Upper lobe of left lung (tissue), 6 donors: ENCODE measurements around the gene POT1. TPM values are rescaled to one million over a fixed set of nuclear protein-coding genes. Genes with fewer than 3 reads are reported as not detected.

Experiments used
- ATAC-seq, 2 donors: fragments of 200-7000 bp; cut with Tn5 transposase; one replicate each; pipeline ENCODE4 v1.9.1; 2022; ENCODE audit warnings: mild to moderate bottlenecking in 2 of 2, moderate library complexity in 2 of 2; ENCODE audit not compliant: low FRiP score in 2 of 2
- DNase-seq, 2 donors: peaks; one replicate each; pipeline ENCODE4 v3.0.0-alpha.2; 2019 to 2020
- H3K27ac ChIP-seq, 4 donors: fragments of 200-600 bp; sonication (generic); one replicate each; pipeline ENCODE4 v1.5.1; 2016 to 2019
- H3K27me3 ChIP-seq, 4 donors: fragments of 200-600 bp; sonication (generic); one replicate each; pipeline ENCODE4 v1.5.1; 2017 to 2019
- H3K36me3 ChIP-seq, 4 donors: fragments of 200-600 bp; sonication (generic); one replicate each; pipeline ENCODE4 v1.5.1; 2016 to 2019
- H3K4me1 ChIP-seq, 4 donors: fragments of 200-600 bp; sonication (generic); one replicate each; pipeline ENCODE4 v1.5.1; 2018 to 2019
- H3K4me3 ChIP-seq, 4 donors: fragments of 200-600 bp; sonication (generic); one replicate each; pipeline ENCODE4 v1.5.1; 2017 to 2019; ENCODE audit warnings: mild to moderate bottlenecking in 2 of 4, moderate library complexity in 1 of 4
- H3K9me3 ChIP-seq, 4 donors: fragments of 200-600 bp; sonication (generic); one replicate each; pipeline ENCODE4 v1.5.1; 2018 to 2019
- EP300 ChIP-seq, 4 donors: sonication (generic); formaldehyde crosslinking; IDR thresholded peaks; one replicate each; pipeline ENCODE4 v1.5.1; 2017; ENCODE audit warnings: antibody characterized with exemption in 4 of 4, control low read depth in 2 of 4
- POLR2A ChIP-seq, 4 donors: fragments of 450-650 bp; IDR thresholded peaks; one replicate each; pipeline ENCODE4 v1.5.1; 2016 to 2017; ENCODE audit warnings: antibody characterized with exemption in 4 of 4, mild to moderate bottlenecking in 2 of 4
- POLR2AphosphoS5 ChIP-seq, 2 donors: sonication (generic); formaldehyde crosslinking; IDR thresholded peaks; one replicate each; pipeline ENCODE4 v1.5.1; 2017; ENCODE audit warnings: antibody characterized with exemption in 2 of 2
- WGBS, 2 donors: methylation state at CpG; one replicate each; pipeline ENCODE4 v1.1.5; 2017 to 2018; 5-methylcytosine and 5-hydroxymethylcytosine counted together
- total RNA-seq, 6 donors: library from RNA; depleted of rRNA in 4 of 6; stranded (reverse); fragments of >200 nt in 4 of 6; gene quantifications; one replicate each; pipeline versions ENCODE4 v1.1.0 to v1.2.1, GENCODE V29; 2016 to 2021
- TF ChIP-seq, protein P1 (sequence below), 6 experiments: fragments of 450-650 bp in 4 of 6; fragments of 200-600 bp in 2 of 6; sonication (generic) in 2 of 6; IDR thresholded peaks; one replicate each; pipeline ENCODE4 v1.5.1; 2016 to 2019; ENCODE audit warnings: antibody characterized with exemption in 6 of 6
- donor health status: DM: no; HTN: no; CAD: no; lungs with moderate emphysema.
- donor health status: DM: no; HTN: yes; CAD: no; lungs with severe emphysema.

Gene POT1
- total RNA-seq, 6 donors from 2014 or later: 9.3 to 26.7 (median 14.7) TPM

DNA sequence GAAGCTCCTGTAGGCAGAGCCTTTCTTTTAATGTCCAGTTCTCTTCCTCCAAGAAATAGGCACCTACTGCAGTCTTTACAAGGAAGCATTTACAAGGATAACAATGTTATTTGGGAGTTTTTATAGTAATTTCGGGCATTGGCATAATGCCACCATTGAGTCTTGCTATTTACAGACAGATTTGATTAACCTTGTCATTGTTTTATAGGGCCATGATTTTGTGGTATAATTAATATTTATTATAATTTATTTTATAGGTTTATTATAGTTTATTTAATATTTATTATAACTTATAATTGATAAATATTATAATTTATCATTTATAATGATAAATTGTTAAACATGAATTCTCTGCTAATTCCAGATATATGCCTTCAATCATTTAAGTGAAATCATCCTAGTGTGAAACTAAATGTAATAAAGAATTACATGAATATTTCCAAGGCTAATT, 573 bp upstream of the POT1 start:
- Histone ChIP-seq H3K4me1 (peaks cover 5 to 8% (median 6%) of the 10 kb centered on the region in 4 donors), H3K27me3 (no peaks in the 10 kb centered on the region), H3K36me3 (no peaks in the 10 kb centered on the region), H3K27ac (peak overlapping the region; percentile 83 to 89 (median 88)), H3K9me3 (no peaks in the 10 kb centered on the region), H3K4me3 (peak overlapping the region in 3 of 4 donors; percentile 68 to 85 (median 69))
- ATAC-seq (no peak), DNase-seq (no peak)
- 8 to 13% methylated on average over 1 of the region's 1 CpG for WGBS, 2 donors
- TF ChIP-seq, protein P1, sequence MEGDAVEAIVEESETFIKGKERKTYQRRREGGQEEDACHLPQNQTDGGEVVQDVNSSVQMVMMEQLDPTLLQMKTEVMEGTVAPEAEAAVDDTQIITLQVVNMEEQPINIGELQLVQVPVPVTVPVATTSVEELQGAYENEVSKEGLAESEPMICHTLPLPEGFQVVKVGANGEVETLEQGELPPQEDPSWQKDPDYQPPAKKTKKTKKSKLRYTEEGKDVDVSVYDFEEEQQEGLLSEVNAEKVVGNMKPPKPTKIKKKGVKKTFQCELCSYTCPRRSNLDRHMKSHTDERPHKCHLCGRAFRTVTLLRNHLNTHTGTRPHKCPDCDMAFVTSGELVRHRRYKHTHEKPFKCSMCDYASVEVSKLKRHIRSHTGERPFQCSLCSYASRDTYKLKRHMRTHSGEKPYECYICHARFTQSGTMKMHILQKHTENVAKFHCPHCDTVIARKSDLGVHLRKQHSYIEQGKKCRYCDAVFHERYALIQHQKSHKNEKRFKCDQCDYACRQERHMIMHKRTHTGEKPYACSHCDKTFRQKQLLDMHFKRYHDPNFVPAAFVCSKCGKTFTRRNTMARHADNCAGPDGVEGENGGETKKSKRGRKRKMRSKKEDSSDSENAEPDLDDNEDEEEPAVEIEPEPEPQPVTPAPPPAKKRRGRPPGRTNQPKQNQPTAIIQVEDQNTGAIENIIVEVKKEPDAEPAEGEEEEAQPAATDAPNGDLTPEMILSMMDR (IDR thresholded peaks at IDR 0.05): no peak

DNA sequence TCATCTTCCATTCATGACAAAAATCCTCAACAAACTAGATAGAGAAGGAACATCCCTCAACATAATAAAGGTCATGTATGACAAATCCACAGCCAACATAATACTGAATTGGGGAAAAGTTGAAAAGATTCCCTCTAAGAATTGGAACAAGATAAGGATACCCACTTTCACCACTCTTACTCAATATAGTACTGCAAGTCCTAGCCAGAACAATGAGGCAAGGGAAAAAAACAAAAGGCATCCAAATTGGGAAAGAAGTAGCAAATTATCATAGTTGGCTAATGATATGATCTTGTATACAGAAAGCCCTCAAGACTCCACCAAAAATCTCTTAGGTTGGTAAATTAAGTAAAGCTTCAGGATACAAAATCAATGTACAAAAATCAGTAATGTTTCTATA, 4.7 kb downstream of the POT1 start:
- Histone ChIP-seq H3K27ac (no peak overlapping the region), H3K27me3 (no peaks in the 10 kb centered on the region), H3K4me3 (no peak overlapping the region), H3K9me3 (no peaks in the 10 kb centered on the region), H3K4me1 (peaks cover 5 to 8% (median 6%) of the 10 kb centered on the region in 4 donors), H3K36me3 (no peaks in the 10 kb centered on the region)
- no peak for ATAC-seq
- TF ChIP-seq POLR2A (IDR thresholded peaks at IDR 0.05): no peak
- no peak for TF ChIP-seq POLR2AphosphoS5 (IDR thresholded peaks at IDR 0.05)
- TF ChIP-seq EP300 (IDR thresholded peaks at IDR 0.05): no peak
- TF ChIP-seq, protein P1 (IDR thresholded peaks at IDR 0.05): no peak
- no peak for DNase-seq

DNA sequence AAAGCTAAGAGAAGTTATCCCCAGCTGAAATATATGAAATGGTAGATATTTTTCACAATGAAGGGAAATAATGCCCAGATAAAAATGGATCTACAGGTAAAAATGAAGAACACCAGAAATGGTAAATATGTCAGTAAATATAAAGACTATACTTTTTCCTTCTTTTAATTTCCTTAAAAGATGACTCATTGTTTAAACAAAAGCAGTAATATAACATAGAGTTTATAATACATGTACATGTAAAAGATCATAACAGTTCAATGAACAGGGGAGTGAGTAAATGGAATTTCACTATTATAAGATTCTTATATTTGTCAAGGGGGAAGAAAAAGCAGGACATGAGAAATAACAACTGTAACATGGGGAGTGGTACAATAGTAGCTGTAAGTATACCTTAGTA, 7.4 kb downstream of the POT1 start:
- no peaks in the 10 kb centered on the region for H3K4me1 ChIP-seq
- no peak overlapping the region for H3K27ac ChIP-seq
- no peak for DNase-seq
- H3K36me3 ChIP-seq: no peaks in the 10 kb centered on the region
- no peak for TF ChIP-seq EP300 (IDR thresholded peaks at IDR 0.05)
- TF ChIP-seq, protein P1 (IDR thresholded peaks at IDR 0.05): no peak
- no peak for TF ChIP-seq POLR2AphosphoS5 (IDR thresholded peaks at IDR 0.05)
- TF ChIP-seq POLR2A (IDR thresholded peaks at IDR 0.05): no peak
- no peak overlapping the region for H3K4me3 ChIP-seq
- no peaks in the 10 kb centered on the region for H3K27me3 ChIP-seq
- ATAC-seq: no peak
- H3K9me3 ChIP-seq: no peaks in the 10 kb centered on the region

DNA sequence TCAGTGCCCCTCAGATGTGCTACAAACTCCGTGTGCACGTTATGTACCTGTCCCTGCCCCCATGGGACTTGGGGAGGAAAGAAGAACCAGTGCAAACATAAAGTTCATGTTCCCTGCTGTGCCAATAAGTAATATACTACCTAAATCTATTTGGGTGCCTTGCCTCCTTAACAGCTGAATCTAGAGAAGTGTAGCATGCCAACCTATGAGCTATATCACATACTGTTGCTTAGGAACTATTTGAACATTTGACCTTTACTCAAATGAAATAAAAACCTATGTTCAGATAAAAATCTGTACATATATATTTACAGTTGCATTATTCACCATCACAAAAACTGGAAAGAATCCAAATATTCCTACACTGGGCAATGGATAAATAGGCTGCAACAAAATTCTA, 9.8 kb downstream of the POT1 start:
- Histone ChIP-seq H3K9me3 (no peaks in the 10 kb centered on the region), H3K4me3 (no peak overlapping the region), H3K27ac (no peak overlapping the region), H3K4me1 (no peaks in the 10 kb centered on the region), H3K27me3 (no peaks in the 10 kb centered on the region), H3K36me3 (peaks cover 0 to 5% (median 2%) of the 10 kb centered on the region in 4 donors)
- ATAC-seq (no peak), DNase-seq (no peak)
- WGBS, 2 donors: 96 to 98% methylated on average over 2 of the region's 2 CpGs
- TF ChIP-seq EP300 (IDR thresholded peaks at IDR 0.05) (no peak), POLR2AphosphoS5 (IDR thresholded peaks at IDR 0.05) (no peak)

DNA sequence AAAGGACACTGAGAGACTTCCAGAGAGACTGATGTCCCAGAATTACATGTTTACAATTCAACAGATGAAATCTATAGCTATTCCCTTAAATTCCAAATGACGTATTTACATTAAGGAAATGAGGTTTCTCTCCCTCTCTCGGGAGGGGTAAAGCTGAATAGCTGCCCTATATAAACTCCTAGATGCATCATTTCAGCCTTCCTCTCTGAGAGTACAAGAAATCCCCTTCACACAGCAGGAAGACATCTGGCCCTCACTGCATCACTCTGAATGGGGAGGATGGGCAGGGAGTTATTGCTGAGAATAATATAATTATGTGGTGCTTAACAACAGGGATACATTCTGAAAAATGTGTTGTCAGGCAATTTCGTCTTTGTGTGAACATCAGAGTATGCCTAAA, 11.0 kb downstream of the POT1 start:
- H3K27ac ChIP-seq: no peak overlapping the region
- no peaks in the 10 kb centered on the region for H3K4me1 ChIP-seq
- ATAC-seq: no peak
- H3K9me3 ChIP-seq: no peaks in the 10 kb centered on the region
- 89 to 91% methylated on average over 3 of the region's 3 CpGs for WGBS, 2 donors
- TF ChIP-seq POLR2A (IDR thresholded peaks at IDR 0.05) (no peak), POLR2AphosphoS5 (IDR thresholded peaks at IDR 0.05) (no peak), EP300 (IDR thresholded peaks at IDR 0.05) (no peak)
- TF ChIP-seq, protein P1 (IDR thresholded peaks at IDR 0.05): no peak
- DNase-seq: no peak
- no peak overlapping the region for H3K4me3 ChIP-seq
- peaks cover 0 to 17% (median 3%) of the 10 kb centered on the region in 4 donors for H3K36me3 ChIP-seq
- no peaks in the 10 kb centered on the region for H3K27me3 ChIP-seq
